GM19463 (cell line): ENCODE measurements around the gene HMHB1.

Source experiments
- ATAC-seq: cut with Tn5 transposase; IDR thresholded peaks from one replicate; pipeline ENCODE4 v1.9.1; 2021; ENCODE audit warnings: mild to moderate bottlenecking, moderate library complexity; ENCODE audit not compliant: unreplicated experiment

Gene HMHB1

DNA sequence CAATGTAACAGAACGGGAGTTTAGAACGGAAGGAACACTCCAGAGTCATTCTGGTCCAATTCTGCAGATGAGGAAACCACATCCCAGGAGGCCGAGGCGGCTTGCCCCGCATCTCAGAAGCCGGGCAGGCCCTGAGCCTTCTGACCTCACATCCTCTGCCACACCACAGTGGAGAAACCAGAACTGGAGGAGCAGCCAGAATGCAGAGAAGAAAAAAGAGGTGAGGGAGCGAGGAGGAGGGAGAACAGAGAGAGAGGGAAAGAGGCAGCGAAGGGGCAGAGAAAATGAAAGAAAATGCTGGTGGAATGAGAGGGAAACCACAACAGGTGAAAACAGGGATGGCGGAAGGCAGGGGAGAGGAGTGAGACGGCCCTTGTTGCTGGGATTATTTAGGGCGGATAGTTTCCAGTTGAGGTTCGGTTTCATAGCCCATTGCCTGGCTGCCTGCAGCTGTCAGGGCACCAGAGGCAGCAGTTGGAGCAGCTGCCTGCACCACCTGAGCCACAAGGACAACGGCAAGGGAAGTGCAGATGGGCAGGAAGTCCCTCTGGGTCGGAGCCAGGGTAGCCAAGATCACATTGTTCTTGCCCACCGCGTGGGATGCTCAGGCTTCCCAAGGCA, at the start of gene HMHB1:
Gene HMHB1, plus strand, starts transcription at position 77 of the 621 bp plus-strand sequence.
- ATAC-seq, result peak; percentile 70

DNA sequence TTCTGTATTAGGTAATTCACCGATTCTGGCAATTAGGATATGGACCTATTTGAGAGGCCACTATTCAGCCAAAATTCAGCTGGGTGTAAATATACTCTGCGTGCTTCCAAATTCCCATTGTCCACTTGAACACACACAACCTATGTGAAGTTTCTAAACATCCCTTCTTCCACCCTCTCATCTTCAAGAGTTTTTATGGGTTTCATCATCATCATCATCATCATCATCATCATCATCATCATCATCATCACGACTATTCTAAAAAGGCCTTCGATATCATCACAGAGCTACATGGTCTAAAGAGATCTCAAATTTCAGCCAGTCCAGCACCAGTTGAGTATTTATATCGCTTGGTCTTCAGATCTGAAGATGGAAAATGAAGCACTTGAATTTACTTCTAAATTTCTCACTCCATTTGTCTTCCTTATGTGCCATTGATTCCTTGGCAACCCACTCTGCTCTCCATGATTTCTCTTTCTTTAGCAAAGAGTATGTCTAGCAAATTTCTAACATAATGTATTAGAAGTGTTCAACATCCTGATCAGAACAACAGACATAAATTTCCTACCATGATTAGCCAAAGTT, 49.2 kb upstream of the HMHB1 start:
- no peak for ATAC-seq

DNA sequence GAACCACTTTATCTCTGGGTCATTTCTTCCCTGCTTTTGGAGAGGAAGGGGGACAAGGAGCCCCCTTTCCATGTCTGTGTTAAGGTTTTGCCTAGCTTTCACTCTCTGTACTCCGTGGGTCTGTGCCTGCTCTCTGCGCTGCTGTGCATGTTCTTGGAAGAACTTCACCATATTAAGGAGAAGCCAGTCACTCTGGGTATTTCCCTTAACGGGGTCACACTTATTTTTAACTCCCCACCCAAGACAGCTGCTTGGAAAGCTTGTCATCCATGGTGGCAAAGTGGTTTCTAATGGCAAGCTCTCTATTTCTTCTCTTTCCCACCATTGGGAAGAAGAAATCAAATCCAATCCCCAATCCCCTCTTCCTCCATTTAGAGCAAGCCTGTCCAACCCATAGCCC, 44.8 kb upstream of the HMHB1 start:
- ATAC-seq, result no peak

DNA sequence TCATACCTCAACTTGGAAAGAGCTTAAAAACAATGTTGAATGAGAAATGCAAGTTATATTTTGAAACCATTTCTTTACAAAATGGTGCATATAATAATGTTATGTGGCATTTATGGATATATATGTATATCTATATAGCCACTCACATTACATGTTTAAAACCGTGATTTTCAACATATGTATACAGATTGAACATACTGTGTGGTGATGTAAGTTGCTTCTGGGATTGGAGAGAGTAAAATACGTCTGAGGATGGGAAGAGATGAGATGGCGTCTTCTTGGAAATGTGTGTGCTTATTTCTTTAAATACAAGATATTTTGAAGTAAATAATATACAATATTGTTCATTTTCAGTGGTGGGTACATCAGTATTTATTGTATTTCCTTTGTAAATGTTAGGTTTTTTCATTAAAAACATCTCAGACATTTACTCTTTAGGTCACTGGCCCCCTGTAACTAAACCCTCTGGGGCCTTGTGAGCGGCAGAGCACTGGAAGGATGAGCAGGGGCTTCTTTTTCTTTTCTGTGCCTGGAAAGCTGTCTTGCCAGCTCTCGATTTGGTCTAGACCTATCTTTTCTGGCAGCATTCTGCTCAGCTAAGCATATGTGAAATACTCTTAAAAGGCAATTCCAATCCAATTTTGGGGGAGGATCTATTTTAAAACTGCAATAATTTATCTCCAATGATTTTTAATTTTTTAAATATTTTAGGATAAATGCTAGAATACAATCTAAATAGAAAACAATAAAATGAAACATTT, 42.8 kb upstream of the HMHB1 start:
- no peak for ATAC-seq

DNA sequence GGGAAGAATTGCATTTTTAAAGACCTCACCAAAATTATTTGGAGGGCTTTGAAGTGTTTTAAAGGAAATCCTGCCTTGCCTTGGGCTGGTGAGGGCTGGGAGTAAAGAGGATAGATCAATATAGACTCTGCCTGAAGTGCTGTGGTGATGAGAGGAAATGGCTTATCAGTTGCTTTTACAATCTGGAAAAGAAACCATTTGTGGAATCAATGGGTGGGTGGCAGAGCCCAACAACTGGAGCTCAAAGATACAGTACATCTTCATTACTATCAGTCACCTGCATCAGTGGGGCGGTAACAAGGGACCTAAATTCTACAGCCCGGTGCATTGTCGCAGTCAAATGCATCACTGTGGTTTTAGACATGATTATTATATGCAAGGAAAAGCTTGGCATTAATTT, 41.5 kb upstream of the HMHB1 start:
- no peak for ATAC-seq

DNA sequence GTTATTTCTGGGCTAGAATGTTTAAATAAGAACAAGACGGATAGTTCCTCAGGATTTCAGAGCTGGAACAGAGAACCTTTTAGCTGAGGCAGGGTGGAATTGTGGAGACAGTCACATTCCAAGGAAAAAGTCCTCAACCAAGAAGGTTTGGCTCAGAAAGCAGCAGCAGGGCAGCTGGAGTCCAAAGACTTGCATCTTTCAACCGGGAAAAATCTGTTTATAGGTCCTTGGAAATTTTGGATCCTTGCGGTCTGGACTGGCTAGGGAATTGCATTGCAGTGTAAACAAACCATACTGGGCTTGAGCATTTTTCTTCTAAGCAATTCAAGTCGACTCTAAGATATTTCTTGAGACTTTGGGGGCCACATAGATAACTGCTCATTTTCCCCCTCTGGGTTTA, 40.8 kb upstream of the HMHB1 start:
- no peak for ATAC-seq

DNA sequence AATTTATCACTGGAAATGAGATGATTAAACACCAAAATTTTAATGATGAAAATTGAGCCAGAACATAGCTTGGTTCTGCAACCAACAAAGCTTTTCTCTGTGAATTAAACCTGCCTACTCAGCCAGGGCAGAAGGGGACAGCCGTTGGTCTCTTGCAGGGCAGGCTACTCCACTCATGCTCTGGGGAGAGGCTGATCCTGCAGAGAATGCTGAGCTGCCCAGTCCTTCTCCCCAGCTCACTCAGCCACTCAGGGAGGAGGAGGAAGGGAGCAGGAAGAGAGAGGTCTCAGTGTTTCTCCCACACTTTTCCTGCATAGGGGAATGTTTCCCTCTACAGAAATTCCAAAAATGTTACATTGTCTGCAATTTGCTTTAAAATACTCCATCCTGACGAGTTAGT, 40.4 kb upstream of the HMHB1 start:
- ATAC-seq, result no peak

DNA sequence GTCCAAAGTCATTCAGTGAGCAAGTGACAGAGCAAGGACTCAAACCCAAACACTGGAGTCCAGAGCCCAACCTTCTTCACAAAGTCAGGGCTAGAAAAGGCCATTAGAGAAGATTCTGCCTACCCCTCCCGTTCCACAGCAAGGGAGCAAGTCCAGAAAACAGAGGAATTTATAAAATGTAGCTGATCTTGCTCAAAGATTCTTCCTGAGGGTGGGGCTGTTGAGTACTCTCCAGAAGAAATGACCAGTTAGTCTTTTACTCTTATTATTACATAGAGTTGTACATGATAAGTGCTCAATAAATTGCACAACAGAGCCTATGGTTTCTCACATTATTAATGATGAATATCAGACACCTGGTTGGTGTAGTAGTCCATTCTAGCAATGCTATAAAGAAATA, 39.3 kb upstream of the HMHB1 start:
- no peak for ATAC-seq

DNA sequence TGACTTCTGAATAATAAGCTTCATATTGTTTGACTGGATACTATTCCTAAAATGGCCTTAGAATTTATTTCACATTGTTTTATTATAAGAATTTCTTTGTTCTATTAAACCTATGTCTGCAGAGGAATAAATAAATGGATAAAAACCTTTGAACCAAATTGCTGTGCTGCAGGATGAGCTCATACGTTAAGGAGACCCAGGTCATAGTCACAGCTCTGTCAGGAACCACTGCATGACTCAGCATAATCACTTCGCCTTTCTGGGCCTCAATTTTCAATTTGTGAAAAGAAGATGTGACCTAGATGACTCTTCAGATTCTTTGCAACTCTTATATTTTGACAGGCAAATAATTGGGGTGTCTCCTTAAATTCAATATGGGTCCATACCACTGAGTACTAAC, 36.7 kb upstream of the HMHB1 start:
- ATAC-seq, result no peak

DNA sequence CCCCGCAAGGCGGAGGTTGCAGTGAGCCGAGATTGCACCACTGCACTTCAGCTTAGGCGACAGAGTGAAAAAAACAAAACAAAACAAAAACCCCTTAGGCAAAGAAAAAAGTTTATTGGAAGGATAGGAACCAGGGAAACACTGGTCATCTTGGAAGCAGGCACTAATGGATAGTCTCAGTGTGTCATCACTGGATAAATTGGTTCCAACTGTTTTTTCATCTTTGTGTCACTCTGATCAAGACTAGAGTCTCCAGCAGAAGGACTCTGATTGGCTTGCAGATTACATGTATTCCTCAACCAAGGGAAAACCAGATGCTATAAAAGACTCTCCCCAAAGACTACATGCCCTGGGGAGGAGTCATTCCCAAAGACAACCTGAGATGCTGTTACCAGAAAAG, 35.0 kb upstream of the HMHB1 start:
- no peak for ATAC-seq

DNA sequence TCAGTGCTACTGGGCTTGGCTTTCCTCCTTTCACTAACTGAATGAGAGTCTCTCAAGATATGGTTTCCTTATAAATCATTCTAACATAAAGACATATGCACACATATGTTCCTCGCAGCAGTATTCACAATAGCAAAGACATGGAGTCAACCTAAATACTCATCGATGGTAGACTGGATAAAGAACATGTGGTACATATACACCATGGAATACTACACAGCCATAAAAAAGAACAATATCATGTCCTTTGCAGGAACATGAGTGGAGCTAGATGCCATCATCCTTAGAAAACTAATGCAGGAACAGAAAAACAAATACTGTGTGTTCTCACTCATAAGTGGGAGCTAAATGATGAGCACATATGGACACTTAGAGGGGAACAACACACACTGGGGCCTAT, 32.5 kb upstream of the HMHB1 start:
- ATAC-seq, result no peak

DNA sequence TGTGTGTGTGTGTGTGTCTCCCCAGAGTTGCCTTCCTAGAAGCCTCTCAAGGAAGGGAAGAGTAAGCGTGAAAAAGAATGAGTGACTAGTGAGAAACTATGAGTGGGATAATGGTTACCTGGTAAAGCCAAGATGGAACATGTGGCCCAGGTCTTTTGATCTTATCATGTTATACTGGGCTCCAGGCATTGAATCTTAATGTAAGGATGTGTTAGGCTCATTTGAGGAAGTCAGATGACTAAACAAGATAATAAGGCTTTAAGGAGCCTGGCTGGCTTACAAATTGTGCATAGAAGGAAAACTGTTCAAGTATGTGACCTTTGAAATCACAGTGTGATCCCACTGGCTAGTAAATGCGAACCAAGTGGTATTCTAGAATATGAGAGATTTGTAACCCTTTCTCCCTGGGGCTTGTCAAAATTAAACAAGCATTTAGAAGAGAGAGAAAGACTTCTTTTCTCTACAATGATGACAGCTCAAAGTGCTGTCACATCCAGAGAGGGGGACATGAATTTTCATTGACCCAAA, 29.9 kb upstream of the HMHB1 start:
- no peak for ATAC-seq

DNA sequence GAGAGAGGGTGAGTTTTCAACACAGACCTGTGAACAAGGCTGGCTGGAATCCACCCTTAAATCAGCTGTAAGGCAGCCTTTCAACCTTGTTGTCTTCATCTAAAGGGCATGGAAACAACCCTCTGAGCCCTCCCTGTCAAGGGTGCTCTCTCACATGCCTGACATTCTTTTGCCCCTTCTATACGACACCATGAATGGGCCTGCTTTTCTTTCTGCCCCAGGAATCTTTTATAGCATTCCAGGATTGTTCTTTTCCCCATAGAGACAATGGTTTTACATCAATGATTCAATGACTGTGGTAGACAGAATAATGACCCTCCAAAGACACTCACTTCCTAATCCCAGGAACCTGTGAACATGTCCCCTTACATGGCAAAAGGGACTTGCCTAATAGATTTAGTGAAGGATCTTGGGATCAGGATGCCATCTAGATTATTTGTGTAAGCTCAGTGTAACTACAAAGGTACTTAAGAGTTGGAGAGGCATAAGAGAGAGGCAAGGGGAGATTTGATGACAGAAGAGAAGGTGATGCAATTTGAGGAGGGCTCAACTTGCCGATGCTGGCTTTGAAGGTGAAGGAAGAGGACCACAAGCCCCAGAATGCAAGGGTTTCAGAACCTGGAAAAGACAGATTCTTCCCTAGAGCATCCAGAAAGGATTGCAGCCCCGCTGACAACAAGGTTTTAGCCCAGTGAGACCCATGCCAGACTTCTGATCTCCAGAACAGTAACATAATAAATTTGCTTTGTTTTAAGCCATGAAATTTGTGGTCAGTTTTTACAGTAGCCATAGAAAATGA, 29.2 kb upstream of the HMHB1 start:
- no peak for ATAC-seq

DNA sequence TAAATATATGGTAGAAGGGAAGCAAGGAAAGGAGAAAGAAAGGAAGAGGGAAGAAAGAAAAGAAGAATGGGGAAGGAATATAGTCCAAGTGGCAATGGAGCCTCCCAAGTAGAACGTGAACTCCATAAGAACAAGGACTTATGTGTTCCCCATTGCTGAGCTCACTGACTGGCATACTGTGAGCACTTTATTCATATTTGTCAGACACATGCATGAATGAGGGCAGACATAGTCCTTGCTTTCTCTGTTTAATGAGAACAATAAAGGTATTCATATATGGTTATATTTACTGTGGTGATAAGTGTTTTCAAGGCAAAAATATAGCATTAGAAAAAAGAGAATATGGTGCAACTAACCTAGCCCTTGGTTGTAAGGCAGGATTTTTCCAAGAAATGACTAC, 23.6 kb upstream of the HMHB1 start:
- no peak for ATAC-seq

DNA sequence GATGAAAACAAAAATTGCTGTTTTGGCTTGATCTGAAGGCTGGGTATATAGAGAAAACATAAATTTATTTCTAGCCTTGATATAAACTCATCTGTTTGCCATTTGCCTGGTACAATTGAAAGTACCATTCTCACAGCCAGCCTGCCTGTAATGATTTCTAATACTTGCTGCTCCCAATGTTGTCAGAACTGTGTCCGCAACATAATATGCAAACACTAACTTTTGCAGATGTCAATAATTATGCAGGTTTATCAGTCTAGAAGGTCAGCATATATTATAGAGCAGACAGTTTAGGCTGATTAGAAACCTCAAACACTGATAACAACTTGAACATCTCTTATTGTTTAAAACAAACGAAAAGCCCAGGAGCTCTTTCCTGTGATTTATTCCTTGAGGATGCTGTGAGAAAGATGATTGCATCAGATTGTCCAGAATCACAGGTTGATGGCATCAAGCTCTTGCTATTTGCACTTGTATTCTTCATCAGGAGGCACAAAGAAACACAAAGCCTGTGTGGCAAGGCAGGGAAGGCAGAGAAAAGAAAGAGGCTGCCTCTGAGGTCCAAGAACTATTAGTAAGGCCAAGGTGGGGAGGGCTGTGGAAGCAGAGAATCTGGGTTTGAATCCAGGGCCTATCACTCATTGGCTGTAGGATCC, 21.4 kb upstream of the HMHB1 start:
- ATAC-seq, result no peak

DNA sequence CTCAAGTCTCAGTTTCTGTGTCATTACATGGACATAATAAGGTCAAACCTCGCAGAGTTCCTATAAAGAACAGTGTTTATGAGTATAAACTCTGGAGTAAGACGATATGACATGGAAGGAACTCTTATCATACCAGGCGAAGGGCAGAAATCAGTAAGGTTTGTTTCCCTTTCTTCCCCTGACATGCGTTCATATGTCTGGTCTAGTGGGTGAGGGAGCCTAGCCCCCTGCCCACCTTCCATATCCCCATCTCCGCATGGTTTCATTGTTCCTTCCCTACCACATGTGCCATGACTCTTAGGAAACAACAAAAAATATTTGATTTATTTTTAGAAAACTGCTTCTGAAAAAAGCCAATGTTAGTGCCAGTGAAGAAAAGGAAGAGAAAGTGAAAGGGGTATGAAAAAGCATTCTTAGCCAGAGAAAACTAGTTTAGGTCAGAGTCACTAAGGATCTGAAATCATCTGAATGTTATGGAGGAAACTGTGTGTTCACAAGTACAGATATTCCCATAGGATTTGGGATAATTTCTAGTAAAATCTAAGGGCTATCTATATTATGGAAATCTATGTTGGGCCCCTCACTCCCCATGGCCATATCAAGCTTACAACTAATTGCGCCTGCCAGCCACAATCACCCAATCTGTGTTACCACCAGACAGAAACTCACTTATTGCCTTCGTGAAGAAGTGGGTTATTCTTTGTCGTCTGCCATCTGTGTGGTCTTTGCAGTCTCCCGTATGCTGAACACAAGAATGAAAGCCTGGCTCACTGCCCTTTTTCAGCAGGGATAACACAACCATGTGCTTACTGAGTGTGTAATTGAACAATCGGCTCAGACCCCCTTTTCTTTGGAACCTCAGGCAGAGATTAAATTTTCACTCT, 19.9 kb upstream of the HMHB1 start:
- peak; percentile 56 for ATAC-seq

DNA sequence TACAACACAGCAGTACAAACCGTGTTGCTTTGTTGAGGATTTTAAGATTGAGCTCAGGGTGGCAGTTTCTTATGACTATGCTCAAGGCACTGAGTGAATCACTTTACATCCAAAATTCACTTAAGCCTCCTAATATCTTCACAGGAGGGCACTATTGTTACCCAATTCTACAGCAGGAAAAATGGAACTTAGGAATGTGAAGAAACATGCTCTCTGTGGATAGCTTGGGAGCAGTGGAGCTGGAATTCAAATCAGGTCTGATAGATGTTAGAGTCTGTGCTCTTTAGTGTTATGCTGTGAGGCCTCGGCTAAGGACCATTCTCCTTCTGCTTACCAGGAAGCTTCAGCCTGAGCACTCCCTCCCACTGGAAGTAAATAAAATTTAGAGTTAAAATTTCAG, 18.7 kb upstream of the HMHB1 start:
- no peak for ATAC-seq

DNA sequence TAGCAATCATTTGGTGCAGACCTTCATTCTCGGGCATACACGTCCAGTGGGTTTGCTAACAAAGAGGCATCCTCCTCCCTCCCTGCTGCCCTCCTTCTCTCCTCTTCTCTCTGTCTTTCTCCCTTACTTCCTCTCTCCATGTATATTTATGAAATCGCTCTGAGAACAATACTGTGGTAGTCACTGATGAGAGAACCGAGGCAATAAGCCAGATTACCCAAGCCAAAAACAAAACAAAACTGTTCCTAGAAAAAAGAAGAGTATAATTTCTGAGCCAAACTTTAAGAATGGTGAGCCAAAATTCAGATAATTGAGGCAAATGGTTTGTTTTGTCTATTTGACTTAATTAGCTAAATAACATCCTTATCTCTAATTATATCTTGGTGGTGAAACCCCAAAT, 15.8 kb upstream of the HMHB1 start:
- ATAC-seq, result no peak

DNA sequence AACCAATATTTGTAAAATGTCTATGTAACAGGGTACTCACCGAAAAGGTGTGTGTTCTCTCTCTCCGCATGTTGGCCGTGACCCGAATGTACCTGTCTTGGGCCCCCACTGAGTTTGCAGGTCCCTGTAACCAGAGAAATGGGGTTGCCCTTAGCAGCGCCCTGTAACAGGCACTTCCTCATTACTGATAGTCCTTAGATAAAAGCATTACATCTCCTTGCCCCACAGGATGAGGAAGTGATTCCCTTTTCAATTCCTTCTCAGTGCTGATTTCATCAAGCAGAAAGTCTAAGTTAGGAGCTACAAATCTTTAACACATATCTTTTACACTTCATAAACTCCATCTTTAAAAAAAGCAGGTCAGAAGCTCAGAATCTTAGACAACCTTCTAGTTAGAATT, 15.2 kb upstream of the HMHB1 start:
- no peak for ATAC-seq

DNA sequence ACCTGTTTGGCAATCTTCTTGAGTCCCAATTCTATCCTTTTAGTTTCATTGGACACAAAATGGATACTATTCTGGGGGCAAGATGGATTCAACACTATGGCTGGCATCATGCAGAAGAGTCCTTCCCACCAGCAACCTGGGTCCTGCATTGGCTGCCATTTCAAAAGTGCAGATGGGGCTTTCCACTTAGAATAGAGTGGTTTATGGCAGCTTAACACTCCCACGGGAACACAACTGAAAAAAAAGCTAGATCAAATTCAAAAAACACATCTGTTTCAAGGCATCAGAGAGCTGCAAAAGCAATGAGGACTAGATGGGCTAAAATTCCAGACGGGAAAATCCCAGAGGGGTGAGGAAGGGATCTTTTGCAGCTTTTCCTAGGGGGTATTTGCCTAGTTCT, 11.2 kb upstream of the HMHB1 start:
- ATAC-seq, result no peak
